BLaER1 (cell line): ENCODE results near the gene FTO.

ENCODE experiments used
- H3K27ac ChIP-seq: shearing (Covaris generic); formaldehyde crosslinking; 2 replicates; pipeline ENCODE4 v1.8.1; 2022
- H3K27me3 ChIP-seq: shearing (Covaris generic); formaldehyde crosslinking; 2 replicates; pipeline ENCODE4 v1.8.1; 2022
- H3K36me3 ChIP-seq: shearing (Covaris generic); formaldehyde crosslinking; 2 replicates; pipeline ENCODE4 v1.8.1; 2022
- H3K4me1 ChIP-seq: shearing (Covaris generic); formaldehyde crosslinking; 2 replicates; pipeline ENCODE4 v1.8.1; 2022
- H3K4me2 ChIP-seq: shearing (Covaris generic); formaldehyde crosslinking; 2 replicates; pipeline ENCODE4 v1.8.1; 2022
- H3K4me3 ChIP-seq: shearing (Covaris generic); formaldehyde crosslinking; 2 replicates; pipeline ENCODE4 v1.8.1; 2022
- H3K9ac ChIP-seq: shearing (Covaris generic); formaldehyde crosslinking; 2 replicates; pipeline ENCODE4 v1.8.1; 2022
- H3K9me3 ChIP-seq: shearing (Covaris generic); formaldehyde crosslinking; 2 replicates; pipeline ENCODE4 v1.8.1; 2022
- H4K20me1 ChIP-seq: shearing (Covaris generic); formaldehyde crosslinking; 2 replicates; pipeline ENCODE4 v1.8.1; 2022
- Cebpa-rat ChIP-seq: shearing (Covaris generic); IDR thresholded peaks from 2 replicates; pipeline ENCODE4 v1.8.1; 2022

Gene FTO

DNA sequence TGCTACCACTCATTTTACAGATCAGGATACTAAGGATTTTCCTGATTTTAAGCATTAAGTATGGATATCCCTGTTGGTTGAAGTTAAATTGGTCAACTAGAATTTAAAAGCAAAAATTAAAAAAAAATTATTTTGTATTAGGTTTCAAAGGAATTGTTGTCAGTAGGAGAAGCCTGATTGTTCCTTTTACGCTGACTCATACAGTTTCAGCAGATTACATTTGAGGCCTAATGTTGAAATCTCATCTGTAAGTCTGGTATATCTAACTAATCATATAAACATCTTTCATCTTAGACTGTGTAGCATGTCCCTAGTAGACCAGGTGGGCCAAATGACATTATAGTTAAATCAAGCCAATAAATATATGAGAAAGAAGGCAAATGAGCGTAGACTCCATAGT, 83.5 kb downstream of the FTO start:
- no peaks in the 10 kb centered on the region for H3K27me3 ChIP-seq
- no peaks in the 10 kb centered on the region for H3K36me3 ChIP-seq
- H3K4me2 ChIP-seq = no peak overlapping the region
- H3K4me1 ChIP-seq = no peaks in the 10 kb centered on the region
- H3K9ac ChIP-seq = no peak overlapping the region
- no peak overlapping the region for H3K27ac ChIP-seq
- H4K20me1 ChIP-seq = peaks cover 36% of the 10 kb centered on the region; the same call in 1 of the 2 replicates
- no peak for TF ChIP-seq Cebpa-rat
- H3K9me3 ChIP-seq = 0 out of 2 replicates have a peak, but pooled peaks cover 3% of the 10 kb centered on the region
- no peak overlapping the region for H3K4me3 ChIP-seq

DNA sequence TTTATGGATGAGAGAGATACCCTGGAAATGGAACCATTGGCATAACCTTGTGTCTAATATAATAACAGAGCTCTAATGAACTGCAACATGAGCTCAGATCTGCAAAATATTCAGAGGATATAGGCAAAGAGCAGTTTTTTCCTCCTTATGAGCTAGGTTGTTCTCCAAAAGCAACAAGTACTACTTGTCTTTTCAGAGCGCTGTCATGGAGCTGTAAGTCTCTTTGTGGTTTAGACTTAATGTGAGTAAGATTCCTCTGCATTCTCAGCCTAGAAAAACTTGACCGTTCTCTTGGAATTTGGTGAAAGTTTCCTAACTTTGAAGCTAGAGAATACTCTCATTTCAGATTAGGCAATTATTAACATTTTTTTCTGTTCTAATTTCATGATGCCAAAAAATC, 85.2 kb downstream of the FTO start:
- Histone ChIP-seq H3K27me3 (no peaks in the 10 kb centered on the region), H3K27ac (no peak overlapping the region), H3K9me3 (no peaks in the 10 kb centered on the region), H3K4me3 (no peak overlapping the region), H3K36me3 (no peaks in the 10 kb centered on the region), H4K20me1 (peaks cover 48% of the 10 kb centered on the region; the same call in 1 of the 2 replicates), H3K9ac (no peak overlapping the region), H3K4me1 (no peaks in the 10 kb centered on the region), H3K4me2 (no peak overlapping the region)
- TF ChIP-seq Cebpa-rat = no peak

DNA sequence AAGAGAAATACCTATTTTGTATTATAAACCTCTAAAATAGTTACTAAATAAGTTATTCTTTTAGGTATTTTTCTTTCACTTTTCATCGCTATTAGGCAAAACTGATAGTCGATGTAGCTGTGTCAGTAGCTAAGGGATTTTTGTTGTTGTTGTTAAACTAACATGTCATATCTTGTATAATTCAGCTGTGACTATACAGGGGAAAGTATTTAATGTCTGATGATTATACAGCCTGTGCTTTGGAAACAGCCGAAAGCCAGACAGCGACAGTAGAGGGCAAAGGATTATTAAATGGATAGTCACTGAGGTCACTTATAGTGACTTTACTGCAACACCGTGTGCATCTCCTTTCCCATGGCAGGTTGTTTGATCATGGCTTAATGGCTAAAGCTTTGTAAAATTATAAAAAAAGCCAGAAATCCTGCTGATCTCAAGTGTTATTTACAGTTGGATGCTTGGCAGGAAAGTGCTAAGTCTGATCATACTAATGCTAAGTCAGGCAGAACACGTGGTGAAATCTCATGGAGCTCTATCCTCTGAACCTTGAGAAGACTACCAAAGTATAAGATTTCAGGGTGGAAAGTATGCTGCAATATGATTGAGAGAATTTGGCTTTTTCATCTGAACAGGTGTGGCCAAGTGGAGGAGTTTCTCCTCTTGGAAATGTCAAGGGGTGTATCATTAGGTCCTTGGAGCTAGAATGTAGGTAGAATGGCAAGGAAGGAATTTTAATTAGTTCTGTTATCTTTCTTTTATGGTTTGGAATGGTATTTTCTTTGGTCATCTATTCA, 88.4 kb downstream of the FTO start:
- Histone ChIP-seq H3K4me3 (no peak overlapping the region), H3K27ac (no peak overlapping the region), H3K4me2 (no peak overlapping the region), H3K27me3 (no peaks in the 10 kb centered on the region), H3K4me1 (no peaks in the 10 kb centered on the region), H3K9ac (no peak overlapping the region), H4K20me1 (peaks cover 52% of the 10 kb centered on the region; the same call in 1 of the 2 replicates), H3K36me3 (no peaks in the 10 kb centered on the region), H3K9me3 (no peaks in the 10 kb centered on the region)
- TF ChIP-seq Cebpa-rat = no peak

DNA sequence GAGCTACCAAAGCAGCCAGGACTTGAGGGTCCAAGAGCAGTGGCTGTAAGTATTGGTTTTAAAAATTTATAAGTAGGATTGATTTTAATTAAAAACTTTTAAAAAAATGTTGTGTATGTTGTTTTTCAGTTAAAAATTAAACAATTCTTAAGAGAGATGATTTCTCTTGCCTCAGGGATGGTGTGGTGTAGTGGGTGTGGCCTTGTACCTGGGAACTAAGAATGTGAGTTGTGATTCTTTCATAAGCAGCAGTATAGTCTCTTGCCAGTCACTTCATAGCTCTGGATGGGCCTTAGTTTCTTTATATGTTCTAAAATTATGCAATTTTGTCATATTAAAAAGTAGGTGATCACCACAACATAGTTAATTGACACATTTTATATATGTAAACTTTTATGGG, 99.5 kb downstream of the FTO start:
- Histone ChIP-seq H3K4me2 (no peak overlapping the region), H3K27ac (no peak overlapping the region)

DNA sequence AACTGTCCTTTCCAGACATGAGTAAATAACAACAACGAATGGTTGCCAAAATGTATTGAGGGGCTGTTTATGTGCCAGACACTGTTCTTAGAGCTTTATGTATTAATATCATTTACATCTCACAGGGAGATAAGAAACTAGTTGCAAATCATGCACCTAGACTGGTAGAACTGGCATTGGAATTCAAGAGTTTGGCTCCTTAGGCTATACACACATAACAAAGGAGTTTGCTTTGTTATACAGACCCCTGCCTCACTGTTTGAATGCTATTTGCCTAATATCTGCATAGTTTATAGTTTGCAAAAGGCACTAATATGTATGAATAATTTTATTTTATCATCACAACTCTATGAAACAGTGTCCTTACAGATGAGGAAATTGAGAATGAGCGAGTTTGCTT, 100.0 kb downstream of the FTO start:
- Histone ChIP-seq H3K4me2 (no peak overlapping the region), H3K4me1 (no peaks in the 10 kb centered on the region), H3K4me3 (no peak overlapping the region), H3K36me3 (no peaks in the 10 kb centered on the region), H3K27me3 (no peaks in the 10 kb centered on the region), H4K20me1 (peaks cover 37% of the 10 kb centered on the region; the same call in 1 of the 2 replicates), H3K9ac (no peak overlapping the region), H3K27ac (no peak overlapping the region), H3K9me3 (peaks cover 9% of the 10 kb centered on the region; the same call in 1 of the 2 replicates)
- TF ChIP-seq Cebpa-rat = no peak

More for the DNA sequence above, 99.5 kb downstream of the FTO start:
- no peak overlapping the region for H3K9ac ChIP-seq
- no peaks in the 10 kb centered on the region for H3K36me3 ChIP-seq
- H3K27me3 ChIP-seq = no peaks in the 10 kb centered on the region
- TF ChIP-seq Cebpa-rat = no peak
- H3K9me3 ChIP-seq = peaks cover 9% of the 10 kb centered on the region; the same call in 1 of the 2 replicates
- peaks cover 37% of the 10 kb centered on the region; the same call in 1 of the 2 replicates for H4K20me1 ChIP-seq
- no peak overlapping the region for H3K4me3 ChIP-seq
- H3K4me1 ChIP-seq = no peaks in the 10 kb centered on the region

DNA sequence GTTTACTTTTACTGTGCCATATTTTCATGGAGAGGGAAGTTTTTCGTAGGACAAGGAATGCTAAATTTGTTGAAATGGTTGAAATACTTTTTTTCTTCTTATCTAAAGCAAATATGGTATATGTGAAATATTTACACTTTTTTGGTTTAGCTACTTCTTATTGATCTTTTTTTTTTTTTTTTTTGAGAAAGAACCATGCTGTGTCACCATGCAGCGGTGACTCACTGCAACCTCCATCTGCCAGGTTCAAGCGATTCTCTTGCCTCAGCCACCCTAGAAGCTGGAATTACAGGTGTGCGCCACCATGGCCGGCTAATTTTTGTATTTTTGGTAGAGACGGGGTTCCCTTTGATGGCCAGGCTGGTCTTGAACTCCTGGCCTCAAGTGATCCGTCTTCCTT, 100.5 kb downstream of the FTO start:
- Histone ChIP-seq H3K36me3 (no peaks in the 10 kb centered on the region), H3K9me3 (peaks cover 7% of the 10 kb centered on the region; the same call in 1 of the 2 replicates), H3K4me2 (no peak overlapping the region), H3K9ac (no peak overlapping the region), H3K4me3 (no peak overlapping the region), H3K27me3 (no peaks in the 10 kb centered on the region), H3K4me1 (no peaks in the 10 kb centered on the region), H3K27ac (no peak overlapping the region), H4K20me1 (peaks cover 37% of the 10 kb centered on the region; the same call in 1 of the 2 replicates)
- no peak for TF ChIP-seq Cebpa-rat

DNA sequence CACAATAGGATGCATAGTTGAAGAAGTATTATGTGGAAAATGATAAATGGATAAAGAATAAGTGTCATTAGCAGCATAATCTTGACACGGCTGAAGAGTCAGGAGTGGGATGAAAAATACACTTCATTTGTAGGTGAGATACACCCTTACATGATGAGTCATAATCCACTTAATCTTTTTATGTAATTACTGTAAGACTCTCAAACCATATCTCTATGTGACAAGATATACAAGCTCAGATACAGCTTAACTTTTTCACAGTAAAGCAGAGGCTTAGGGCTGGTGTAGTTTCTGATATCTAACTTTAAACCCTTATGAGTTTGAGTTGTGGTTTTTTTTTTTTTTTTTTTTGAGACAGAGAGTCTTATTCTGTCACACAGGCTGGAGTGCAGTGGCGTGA, 101.2 kb downstream of the FTO start:
- H3K4me3 ChIP-seq = no peak overlapping the region
- no peaks in the 10 kb centered on the region for H3K4me1 ChIP-seq
- no peak overlapping the region for H3K4me2 ChIP-seq
- H3K36me3 ChIP-seq = no peaks in the 10 kb centered on the region
- no peak overlapping the region for H3K27ac ChIP-seq
- peaks cover 37% of the 10 kb centered on the region; the same call in 1 of the 2 replicates for H4K20me1 ChIP-seq
- no peak overlapping the region for H3K9ac ChIP-seq
- H3K9me3 ChIP-seq = peaks cover 4% of the 10 kb centered on the region; the same call in 1 of the 2 replicates
- H3K27me3 ChIP-seq = no peaks in the 10 kb centered on the region
- TF ChIP-seq Cebpa-rat = no peak

DNA sequence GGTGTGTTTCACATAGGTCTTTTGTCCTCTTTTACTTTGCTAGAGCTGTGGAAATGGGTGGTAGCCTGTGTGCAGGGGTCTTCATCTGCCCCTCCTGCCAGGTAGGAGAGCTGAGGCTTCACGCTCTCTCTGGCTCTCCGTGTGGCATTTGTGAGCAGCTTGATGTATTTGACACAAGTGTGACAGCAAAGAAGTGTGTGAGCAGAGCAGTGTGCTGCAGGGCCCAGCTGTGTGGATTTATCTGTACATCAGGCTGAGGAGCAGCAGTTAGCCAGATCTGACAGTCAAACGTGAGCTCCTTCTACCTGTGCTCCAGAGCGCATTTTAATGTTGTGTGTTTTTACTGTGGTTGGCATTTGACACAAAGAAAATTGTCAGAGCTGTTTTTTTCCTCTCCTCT, 101.8 kb downstream of the FTO start:
- Histone ChIP-seq H3K4me2 (no peak overlapping the region), H3K36me3 (peaks cover 6% of the 10 kb centered on the region), H3K9me3 (peaks cover 4% of the 10 kb centered on the region; the same call in 1 of the 2 replicates), H3K4me1 (no peaks in the 10 kb centered on the region), H3K9ac (no peak overlapping the region), H3K27me3 (no peaks in the 10 kb centered on the region), H4K20me1 (peaks cover 37% of the 10 kb centered on the region; the same call in 1 of the 2 replicates), H3K4me3 (no peak overlapping the region), H3K27ac (no peak overlapping the region)
- TF ChIP-seq Cebpa-rat = no peak

DNA sequence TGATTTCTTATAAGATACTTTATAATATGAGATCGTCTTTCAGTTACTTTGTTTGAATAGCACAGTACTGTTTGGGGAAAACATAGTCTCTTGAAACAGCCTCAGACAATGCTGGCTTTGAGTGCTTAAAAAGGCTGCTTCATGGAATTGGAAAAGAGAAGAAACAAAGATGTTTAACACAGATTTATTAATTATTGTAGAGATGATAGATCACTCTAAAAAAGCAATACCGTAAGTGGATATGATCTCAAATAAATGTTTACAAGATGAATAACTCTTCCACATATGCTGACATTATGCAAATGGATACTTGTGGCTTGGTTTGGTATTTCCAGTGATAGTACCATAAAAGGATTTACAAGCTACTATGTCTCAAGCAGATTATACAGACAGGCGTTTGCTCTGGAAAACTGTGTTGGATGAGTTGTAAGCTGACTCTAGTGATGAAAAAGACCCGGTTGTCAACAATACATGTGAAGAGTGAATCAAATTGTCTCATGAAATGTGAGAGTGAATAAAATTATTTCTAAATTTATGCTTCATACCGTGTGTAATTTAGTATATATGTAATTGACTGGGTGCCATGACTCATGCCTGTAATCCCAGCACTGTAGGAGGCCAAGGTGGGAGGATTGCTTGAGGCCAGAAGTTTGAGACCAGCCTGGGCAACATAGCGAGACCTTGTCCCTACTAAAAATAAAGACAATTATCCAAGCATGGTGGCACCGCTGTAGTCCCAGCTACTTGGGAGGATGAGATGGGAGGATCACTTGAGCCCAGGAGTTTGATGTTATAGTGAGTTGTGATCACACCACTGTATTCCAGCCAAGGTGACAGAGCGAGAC, 105.4 kb downstream of the FTO start:
- Histone ChIP-seq H3K27ac (no peak overlapping the region), H3K9ac (no peak overlapping the region)

More for the DNA sequence above, 105.4 kb downstream of the FTO start:
- no peak overlapping the region for H3K4me2 ChIP-seq
- peaks cover 42% of the 10 kb centered on the region for H3K36me3 ChIP-seq
- no peaks in the 10 kb centered on the region for H3K27me3 ChIP-seq
- no peak for TF ChIP-seq Cebpa-rat
- H3K4me1 ChIP-seq = no peaks in the 10 kb centered on the region
- no peaks in the 10 kb centered on the region for H3K9me3 ChIP-seq
- peaks cover 26% of the 10 kb centered on the region; the same call in 1 of the 2 replicates for H4K20me1 ChIP-seq
- no peak overlapping the region for H3K4me3 ChIP-seq
